GM18517 (cell line): Measurements from ENCODE around the gene CSNK1E.
"Not testable (repeated sequence)": the region's sequence is repeated elsewhere in the genome, so short reads cannot be mapped to it uniquely, and the experiment has no call there.

Experiments
- ATAC-seq: cut with Tn5 transposase; IDR thresholded peaks from one replicate; pipeline ENCODE4 v1.9.1; 2021; ENCODE audit warnings: mild to moderate bottlenecking, moderate library complexity; ENCODE audit not compliant: unreplicated experiment

The CSNK1E gene

DNA sequence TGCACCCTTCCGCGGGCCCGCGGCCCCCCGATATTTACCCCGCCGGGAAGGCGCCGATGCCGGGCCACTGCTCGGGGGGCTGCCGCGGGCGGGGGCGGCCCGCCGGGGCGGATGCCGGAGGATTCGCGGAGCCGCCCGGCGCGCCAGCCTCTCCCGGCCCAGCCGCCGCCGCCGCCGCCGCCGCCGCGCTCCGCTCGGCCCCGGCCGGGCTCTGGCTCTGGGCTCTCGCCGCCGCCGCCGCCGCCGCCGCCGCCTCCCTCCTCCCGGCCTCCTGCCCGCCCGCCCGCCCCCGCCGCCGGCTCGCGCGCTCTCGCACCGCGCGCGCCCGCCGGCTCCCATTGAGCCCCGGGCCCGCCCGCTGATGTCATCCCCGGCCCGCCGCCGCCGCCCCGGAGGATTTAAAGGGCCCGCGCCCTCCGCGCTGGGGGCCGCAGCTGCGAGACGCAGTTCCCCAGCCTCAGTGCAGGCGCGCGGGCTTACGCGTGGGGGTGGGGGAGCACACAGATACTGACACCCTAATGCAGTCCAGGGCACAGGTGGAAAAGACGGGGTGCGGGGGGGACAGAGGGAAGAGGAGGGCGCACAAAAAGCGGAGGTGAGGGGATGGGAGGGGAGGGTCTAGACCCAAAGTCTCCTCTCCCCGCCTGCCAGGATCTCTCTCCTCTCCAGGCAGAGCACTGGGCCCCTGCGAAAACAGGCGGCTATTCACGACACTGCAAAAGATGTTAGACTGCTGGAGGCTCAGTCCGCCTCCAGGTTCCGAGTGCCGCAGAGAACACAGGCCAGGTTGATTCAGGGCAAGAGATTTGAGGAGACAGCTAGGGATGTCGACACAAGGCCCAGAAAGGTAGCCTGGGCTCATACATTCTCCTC is at the start of gene CSNK1E:
Gene CSNK1E, minus strand, starts transcription at position 312 of the 873 bp plus-strand sequence. CDS start 3,276 bp downstream, outside the sequence.
- no peak for ATAC-seq

GRCh38 chr22:38365829-38366228 is 48.6 kb upstream of the CSNK1E start:
- not testable (repeated sequence) for ATAC-seq

DNA sequence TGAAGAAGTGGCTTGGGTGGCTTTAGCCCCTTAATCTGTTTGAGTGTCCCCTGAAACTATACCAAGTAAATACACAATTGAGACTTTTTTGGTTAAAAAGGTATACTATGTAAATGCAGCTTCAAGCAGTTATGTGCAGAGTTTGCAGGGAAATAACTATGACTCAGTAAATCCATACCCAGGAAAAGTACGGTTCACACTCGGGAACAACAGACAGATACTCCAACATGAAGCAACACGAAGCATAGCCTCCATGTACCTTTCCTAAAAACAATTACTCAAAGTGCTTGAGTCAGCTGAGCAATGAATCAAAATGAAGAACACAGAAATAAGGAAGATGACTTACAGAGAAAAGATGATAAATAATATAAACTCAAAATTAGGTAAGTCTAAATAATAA is 47.9 kb upstream of the CSNK1E start:
- ATAC-seq = not testable (repeated sequence)

GRCh38 chr22:38360560-38360959 is 43.3 kb upstream of the CSNK1E start:
- not testable (repeated sequence) for ATAC-seq

- not testable (repeated sequence) for ATAC-seq
Measured at GRCh38 chr22:38359817-38360216, 42.6 kb upstream of the CSNK1E start.

DNA sequence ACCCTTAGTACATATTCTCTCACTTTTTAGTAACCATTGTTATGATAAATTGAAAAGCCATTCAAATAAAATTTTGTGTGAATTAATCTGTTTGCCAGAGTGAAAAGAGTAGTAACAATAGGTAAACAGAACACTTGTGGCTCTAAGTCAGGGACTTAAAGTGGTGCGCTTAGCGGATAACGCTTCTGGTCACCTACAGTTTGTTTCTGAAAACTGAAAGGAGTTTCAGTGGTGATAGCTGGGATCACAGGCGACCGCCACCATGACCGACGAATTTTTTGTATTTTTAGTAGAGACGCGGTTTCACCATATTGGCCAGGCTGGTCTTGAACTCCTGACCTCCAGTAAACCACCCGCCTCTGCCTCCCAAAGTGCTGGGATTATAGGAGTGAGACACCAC is 40.7 kb upstream of the CSNK1E start:
- ATAC-seq = not testable (repeated sequence)

- no peak for ATAC-seq
Measured at GRCh38 chr22:38355275-38355674, 38.0 kb upstream of the CSNK1E start.

GRCh38 chr22:38353701-38354100 is 36.5 kb upstream of the CSNK1E start:
- no peak for ATAC-seq

DNA sequence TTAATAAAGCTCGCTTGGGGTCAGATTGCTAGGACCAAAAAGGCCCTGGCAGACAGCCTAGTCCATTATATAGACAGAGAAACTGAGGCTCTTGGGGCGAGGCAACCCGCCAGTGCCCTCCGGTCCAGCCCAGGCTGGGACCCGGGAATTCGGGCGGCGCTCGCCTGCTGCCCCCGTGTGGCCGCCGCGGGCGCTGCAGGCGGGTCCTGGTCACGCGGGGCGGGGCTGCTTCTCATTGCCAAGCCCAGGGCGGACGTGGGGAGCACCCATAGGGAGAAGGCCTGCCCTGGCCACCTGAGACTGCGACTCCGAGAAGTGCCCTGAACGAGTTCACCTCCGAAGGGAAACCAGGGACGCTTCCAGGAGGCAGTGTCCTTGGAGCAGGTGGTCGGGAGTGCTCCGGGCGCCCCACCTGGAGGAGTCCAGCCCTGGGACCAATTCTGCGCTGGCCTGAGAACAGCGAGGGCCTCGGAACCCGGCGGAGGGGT is 36.0 kb upstream of the CSNK1E start:
- no peak for ATAC-seq

DNA sequence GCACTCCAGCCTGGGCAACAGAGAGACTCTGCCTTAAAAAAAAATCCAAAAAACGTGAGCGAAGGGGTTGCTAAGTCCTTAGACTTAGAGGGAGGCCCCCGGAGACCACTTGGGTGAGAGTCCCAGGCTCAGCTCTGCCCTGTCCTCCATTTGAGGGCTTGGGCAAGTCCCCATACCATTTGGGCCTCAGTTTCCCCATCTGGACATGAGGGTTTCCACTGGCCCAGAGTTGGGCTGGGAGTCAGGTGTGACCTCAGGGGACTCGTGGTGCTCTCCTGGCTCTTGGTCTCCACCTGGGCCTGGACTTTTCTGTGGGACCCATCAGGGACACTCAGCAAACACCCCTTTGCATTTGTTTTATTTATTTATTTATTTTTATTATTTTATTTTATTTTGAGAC is 35.2 kb upstream of the CSNK1E start:
- no peak for ATAC-seq

DNA sequence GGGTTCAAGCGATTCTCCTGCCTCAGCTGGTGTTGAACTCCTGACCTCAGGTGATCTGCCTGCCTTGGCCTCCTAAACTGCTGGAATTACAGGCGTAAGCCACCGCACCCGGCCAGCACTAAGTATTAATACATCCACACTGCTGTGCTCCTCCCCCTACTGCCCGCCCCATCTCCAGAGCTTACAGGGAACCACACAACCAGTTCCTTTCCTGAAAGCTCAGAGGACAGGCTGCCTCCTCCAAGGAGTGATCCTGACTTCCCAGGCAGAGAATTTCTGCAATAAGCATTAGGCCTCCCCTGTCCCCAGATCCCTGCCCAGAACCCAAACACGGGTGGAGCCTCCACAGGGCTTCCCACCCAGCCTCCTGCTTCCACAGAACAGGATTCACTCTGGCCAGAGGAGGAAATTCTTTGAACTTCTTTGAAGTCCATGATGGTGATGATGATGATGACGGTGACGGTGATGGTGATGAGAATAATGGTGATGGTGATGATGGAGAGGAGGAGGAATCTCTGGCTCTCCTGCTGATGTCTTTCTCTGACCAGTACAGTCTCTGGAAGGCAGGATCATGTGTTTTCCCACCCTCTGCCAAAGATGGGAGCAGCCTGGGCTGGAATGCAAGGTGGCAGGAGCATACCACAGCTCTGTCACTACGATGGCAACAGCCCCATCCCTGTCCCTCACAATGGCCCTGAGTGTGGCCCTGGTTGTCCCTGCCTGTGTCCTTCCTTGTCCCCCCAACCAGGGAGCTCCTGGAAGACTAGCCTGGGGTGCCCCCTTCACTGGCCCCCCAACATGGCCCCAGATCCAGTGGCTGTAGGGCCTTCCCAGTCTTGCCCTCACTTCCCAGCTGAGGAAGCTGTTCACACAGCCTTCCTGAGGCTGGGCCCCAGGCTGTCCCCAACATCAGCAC is 33.5 kb upstream of the CSNK1E start:
- ATAC-seq = no peak

GRCh38 chr22:38348751-38349496 is 31.7 kb upstream of the CSNK1E start:
- ATAC-seq = no peak

DNA sequence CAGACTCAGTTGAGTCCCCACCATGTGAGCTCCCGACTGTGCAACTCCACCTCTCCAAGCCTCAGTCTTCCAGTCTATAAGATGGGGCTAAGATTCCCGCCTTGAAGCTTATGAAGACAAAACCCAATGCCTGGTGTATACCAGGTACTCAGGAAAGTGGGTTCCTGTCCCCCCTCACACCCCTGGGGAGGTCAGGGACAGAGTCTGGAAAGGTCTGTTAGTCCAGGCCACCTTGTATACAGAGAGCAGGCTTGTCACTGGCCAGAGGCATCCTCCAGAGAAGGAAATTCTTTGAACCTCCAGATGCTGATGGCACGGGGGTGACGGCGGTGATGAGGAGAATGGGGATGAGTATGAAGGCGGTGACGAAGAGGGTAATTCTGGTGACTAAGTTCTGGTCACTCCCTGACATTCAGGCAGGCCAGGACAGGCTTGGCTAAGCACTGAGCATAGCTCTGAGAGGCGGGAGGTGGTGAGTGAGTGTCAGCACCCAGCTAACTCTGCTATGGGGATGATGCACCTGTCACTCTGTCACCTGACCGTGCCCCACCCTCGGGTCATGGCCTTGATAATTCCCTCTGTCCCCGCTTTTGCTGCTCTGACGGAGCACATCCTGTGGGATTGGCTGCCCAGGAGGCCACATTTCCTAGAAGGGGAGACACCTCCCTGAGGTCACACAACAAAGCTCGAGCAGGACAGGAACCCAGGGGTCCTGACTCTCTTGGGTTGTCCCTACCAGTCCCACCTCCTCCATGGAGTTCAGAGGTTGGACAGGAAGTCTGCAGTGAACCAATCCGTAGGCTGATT is 30.9 kb upstream of the CSNK1E start:
- ATAC-seq = no peak

- no peak for ATAC-seq
Measured at GRCh38 chr22:38347181-38347943, 30.1 kb upstream of the CSNK1E start.

GRCh38 chr22:38346506-38346905 is 29.3 kb upstream of the CSNK1E start:
- no peak for ATAC-seq

DNA sequence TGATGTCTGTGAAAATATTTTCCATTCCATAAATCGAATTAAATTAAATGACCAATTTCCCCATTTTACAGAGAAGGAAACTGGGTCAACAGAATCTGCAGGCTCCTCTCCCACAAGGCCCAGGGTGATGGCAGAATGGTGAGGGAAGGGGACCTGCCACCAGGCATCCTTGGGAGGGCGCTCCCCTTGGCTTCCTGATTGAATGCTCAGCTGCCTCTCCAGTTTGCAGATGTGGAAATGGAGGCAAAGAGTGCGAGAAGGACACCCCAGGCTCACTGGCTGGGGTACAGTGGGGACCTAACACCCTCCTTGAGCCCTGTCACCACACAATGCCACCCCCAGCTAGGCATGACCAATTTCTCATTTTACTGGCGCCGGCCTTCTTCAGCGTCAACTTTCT is 28.5 kb upstream of the CSNK1E start:
- no peak for ATAC-seq

DNA sequence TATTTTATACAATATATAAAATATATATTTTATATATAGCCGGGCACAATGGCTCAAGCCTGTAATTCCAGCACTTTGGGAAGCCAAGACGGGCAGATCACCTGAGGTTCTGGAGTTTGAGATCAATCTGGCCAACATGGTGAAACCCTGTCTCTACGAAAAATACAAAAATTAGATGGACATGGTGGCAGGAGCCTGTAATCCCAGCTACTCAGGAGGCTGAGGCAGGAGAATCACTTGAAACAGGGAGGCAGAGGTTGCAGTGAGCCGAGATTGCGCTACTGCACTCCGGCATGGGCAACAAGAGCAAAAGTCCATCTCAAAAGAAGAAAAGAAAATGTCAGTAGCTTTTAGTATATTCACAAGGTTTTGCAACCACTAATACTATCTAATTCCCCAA is 22.7 kb upstream of the CSNK1E start:
- ATAC-seq = not testable (repeated sequence)

GRCh38 chr22:38338772-38339379 is 21.6 kb upstream of the CSNK1E start:
- no peak for ATAC-seq

DNA sequence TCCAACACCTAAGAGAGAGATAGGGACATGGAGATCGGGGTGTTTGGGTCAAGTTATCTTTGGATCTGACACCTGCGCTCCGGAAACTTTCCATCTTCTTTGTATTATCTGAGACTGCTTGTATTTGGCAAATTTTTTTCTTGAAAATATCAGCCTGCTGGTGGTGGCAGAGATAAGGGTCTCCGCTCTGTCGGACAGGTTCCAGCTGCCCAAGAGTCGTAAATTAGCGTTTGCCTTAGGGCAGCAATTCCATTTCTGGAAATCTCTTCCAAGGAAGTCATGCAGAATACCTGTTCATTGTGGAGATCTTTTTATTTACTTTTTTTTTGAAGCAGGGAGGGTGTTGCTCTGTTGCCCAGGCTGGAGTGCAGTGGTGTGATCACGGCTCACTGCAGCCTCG is 19.5 kb upstream of the CSNK1E start:
- no peak for ATAC-seq
